Mesenteric fat pad (tissue), 1 donor: Measurements from ENCODE around the gene AGAP1. TPM values are rescaled to one million over a fixed set of nuclear protein-coding genes. Genes with fewer than 3 reads are reported as not detected.
"Not testable (repeated sequence)": the region's sequence is repeated elsewhere in the genome, so short reads cannot be mapped to it uniquely, and the experiment has no call there.

Experiments
- DNase-seq: peaks from one replicate; pipeline ENCODE4 v3.0.0-alpha.2; 2020; ENCODE audit warnings: low spot score
- total RNA-seq: library from RNA; stranded (reverse); fragmentation: NEBNext Ultra II Directional; extraction: Animal tissue kit (Norgen Biotek cat#: 25700); gene quantifications from one replicate; pipeline ENCODE4 v1.2.1, GENCODE V29; 2021
- donor health status: DM: yes; HTN: yes; CAD: no.

The AGAP1 gene
- total RNA-seq, 1 donor from 2014 or later = 26.5 TPM

DNA sequence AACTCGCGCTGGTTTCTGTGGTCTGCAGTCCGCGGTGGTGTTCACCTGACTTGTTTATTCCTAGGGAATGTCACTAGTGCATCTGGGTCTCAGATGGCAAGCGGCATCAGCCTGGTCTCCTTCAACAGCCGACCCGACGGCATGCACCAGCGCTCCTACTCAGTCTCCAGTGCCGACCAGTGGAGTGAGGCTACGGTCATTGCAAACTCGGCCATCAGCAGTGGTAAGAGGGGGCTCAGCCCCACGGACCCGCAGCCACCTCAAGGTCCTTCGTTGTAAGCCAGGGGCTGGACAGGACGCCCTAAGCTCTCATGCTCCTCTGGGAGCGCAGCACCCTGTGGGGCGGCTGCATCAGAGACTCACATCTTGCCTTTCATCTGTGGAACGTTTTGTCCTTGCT lies 436.9 kb downstream of the AGAP1 start:
- DNase-seq = no peak

DNA sequence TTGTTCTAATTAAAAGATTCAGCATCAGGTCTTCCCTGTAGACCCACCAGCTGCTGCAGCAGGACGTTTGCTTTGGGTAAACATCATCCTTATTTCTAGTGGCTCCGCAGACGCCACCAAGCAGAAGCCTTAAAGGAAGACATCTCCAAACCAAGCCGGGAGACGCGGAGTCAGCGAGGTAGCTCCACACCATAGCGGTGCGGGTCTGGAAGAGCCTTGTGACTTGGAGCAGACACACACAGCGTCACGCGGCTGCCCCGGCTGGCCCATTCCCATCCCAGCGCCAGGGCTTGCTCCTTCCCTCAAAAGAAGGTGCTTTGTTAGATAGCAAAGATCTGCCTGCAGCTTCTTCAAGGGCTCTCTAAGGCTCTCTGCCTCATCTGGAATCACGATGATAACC lies 437.8 kb downstream of the AGAP1 start:
- DNase-seq = peak; percentile 67

GRCh38 chr2:235934059-235934773 lies 440.4 kb downstream of the AGAP1 start:
- DNase-seq = peak; percentile 47

- peak; percentile 5 for DNase-seq
Observed at GRCh38 chr2:235934774-235935484, 441.1 kb downstream of the AGAP1 start.

DNA sequence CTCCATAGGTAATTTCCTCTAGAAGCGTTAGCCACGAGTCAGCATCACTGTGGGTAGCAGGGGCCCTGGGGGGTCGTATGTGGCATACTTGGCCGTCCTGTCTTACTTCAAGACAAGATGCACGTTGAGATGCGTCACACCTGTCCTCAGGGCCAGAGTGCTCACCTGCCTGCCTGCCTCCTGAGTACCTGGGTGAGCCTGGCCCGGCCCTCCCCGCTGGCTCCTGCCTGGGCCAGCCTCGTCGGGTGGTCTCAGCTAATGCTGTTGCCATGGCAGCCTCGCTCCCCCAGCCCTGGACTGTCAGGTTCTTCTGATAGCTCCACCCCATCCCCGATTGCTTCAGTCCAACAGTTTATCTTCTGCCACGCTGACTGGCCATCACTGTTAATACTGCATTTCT lies 441.9 kb downstream of the AGAP1 start:
- DNase-seq = peak; percentile 85

DNA sequence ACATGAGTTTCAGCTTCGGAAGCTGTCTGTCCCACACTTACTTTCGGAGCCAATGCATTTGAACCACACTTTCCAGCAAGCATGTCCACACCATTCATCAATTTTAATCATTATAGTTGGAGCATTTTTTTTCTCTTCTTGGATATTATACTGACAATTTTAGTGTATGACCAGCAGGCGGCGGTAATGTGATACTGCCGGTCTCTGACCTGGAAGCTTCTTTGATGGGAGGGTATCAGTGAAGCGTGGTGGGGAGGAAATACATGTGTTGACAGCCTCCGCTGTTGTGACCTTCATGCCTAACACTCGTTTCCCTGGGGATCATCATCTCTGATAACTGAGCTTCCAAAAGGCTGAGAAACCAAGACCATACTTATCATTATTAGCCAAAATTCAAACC lies 442.6 kb downstream of the AGAP1 start:
- DNase-seq = peak; percentile 43

GRCh38 chr2:235937087-235937486 lies 443.2 kb downstream of the AGAP1 start:
- DNase-seq = peak; percentile 64

GRCh38 chr2:235937526-235937925 lies 443.7 kb downstream of the AGAP1 start:
- peak; percentile 55 for DNase-seq

GRCh38 chr2:235937936-235938335 lies 444.1 kb downstream of the AGAP1 start:
- peak; percentile 71 for DNase-seq

GRCh38 chr2:235938611-235939010 lies 444.8 kb downstream of the AGAP1 start:
- DNase-seq = peak; percentile 67

DNA sequence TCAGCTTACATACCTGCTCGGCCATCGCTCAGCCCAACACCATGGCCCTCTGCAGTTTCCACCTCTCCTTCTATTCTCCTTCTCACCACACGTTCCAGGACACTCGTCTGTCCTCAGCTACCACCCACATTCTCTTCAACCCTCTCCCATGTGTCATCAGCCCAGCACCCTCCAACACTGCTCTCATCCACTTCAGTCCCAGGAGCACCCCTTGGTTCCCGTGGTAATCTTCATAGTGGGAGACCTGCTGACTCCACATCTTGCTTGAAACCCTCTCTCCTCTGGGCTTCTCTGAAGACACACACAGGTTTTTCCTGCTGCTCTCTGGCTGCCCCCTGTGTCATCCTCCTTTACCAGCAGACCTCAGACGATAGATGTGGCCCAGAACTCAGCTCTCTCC lies 445.6 kb downstream of the AGAP1 start:
- peak; percentile 59 for DNase-seq

GRCh38 chr2:235940330-235940729 lies 446.5 kb downstream of the AGAP1 start:
- peak; percentile 71 for DNase-seq

DNA sequence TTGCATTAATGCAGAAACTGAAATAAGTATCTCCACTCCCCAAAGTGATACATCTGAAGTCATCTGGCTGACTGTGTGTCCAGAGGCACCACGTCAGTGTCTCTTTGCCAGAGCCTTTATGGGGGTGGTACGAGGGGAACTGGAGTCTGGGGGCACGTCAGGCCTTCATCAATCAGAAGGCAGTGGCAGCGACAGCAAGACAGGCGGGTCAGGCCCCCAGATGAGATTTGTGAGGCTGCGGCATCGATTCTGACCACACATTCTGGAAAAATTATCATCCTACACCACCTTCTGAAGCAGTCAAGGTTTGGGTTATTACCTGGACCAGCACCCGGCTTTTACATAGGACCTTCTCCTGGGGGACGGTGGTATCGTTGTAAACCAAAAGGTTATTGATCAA lies 450.7 kb downstream of the AGAP1 start:
- no peak for DNase-seq

DNA sequence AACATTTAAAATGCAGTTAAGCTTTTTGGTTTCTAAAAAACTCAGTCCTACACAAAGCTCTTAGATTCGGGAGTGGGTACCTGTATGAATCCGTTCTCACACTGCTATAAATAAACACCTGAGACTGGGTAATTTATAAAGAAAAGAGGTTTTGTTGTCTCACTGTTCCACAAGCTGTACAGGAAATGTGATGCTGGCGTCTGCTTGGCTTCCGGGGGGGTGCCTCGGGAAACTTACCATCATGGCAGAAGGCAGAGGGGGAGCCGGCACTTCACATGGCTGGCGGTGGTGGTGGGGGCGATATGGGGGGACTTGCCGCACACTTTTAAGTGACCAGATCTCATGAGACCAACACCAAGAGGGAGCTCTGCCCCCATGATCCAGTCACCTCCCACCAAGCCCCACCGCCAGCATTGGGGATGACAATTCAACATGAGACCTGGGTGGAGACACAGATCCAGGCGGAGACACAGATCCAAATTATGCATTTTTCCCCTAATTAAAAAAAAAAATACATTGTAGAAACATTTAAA lies 451.8 kb downstream of the AGAP1 start:
- DNase-seq = no peak

- DNase-seq = no peak
Observed at GRCh38 chr2:235946590-235946989, 452.7 kb downstream of the AGAP1 start.

- not testable (repeated sequence) for DNase-seq
Observed at GRCh38 chr2:235947055-235947454, 453.2 kb downstream of the AGAP1 start.

GRCh38 chr2:235949567-235950472 lies 456.0 kb downstream of the AGAP1 start:
- DNase-seq = no peak

DNA sequence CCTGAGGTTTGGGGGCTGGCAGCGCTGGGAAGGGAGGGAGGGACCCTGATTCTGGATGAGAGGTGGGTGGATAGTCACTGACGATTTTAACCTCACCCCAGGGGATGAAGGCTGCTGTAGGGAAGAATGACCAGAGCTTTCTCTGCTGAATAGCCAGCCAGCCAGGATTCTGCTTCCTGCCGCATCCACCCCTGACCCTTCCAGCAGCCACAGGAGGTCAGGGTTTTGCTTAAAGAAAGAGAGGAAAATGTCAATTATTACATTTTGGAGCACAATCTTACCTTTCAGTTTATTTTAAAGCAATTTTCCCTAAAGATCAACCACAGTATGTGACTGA lies 456.6 kb downstream of the AGAP1 start:
- DNase-seq = no peak

- no peak for DNase-seq
Observed at GRCh38 chr2:235951493-235951892, 457.6 kb downstream of the AGAP1 start.

DNA sequence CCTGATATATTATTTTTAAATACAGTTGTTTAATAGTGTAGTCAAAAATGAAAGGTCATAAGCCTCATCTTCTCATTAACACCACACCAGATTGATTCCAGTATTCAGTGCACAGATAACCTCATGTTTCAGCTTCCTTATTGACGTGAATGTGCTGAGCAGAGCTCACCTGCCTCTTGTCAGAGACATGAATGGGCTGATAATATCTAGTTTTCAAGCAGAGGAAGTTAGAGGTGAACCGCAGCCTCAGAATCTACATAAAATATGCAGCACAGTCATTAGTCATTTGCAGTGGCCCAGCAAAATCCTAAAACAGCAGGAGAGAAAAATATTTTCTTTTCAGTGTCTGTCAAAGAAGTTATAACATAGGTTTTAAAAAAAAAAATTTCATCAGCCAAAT lies 458.1 kb downstream of the AGAP1 start:
- DNase-seq = no peak

GRCh38 chr2:235952714-235953113 lies 458.9 kb downstream of the AGAP1 start:
- no peak for DNase-seq

GRCh38 chr2:235954281-235954680 lies 460.4 kb downstream of the AGAP1 start:
- DNase-seq = no peak
